IPS-18c (cell line): Measurements from ENCODE around the gene EML5.
"Not testable (repeated sequence)": the region's sequence is repeated elsewhere in the genome, so short reads cannot be mapped to it uniquely, and the experiment has no call there.

Source experiments
- H3K4me3 ChIP-seq: 2 replicates; pipeline ENCODE4 v1.7.0; 2013; ENCODE audit warnings: low read depth, mild to moderate bottlenecking, low read length, moderate library complexity; ENCODE audit not compliant: insufficient read depth
- H3K9me3 ChIP-seq: one replicate; pipeline ENCODE4 v1.6.1; 2013; ENCODE audit warnings: mild to moderate bottlenecking, low read length, moderate library complexity; ENCODE audit not compliant: control insufficient read depth, insufficient read depth

The EML5 gene

GRCh38 chr14:88818018-88818417 lies 25.3 kb upstream of the EML5 start:
- Histone ChIP-seq H3K9me3 (no peaks in the 10 kb centered on the region), H3K4me3 (no peak overlapping the region)

GRCh38 chr14:88815980-88816379 lies 23.2 kb upstream of the EML5 start:
- H3K4me3 ChIP-seq: no peak overlapping the region
- H3K9me3 ChIP-seq: no peaks in the 10 kb centered on the region

- Histone ChIP-seq H3K9me3 (peaks cover 2% of the 10 kb centered on the region), H3K4me3 (no peak overlapping the region)
Observed at GRCh38 chr14:88808359-88808758, 15.6 kb upstream of the EML5 start.

- H3K9me3 ChIP-seq: peaks cover 2% of the 10 kb centered on the region
- H3K4me3 ChIP-seq: no peak overlapping the region
Observed at GRCh38 chr14:88804477-88804876, 11.7 kb upstream of the EML5 start.

- peaks cover 2% of the 10 kb centered on the region for H3K9me3 ChIP-seq
- H3K4me3 ChIP-seq: no peak overlapping the region
Observed at GRCh38 chr14:88804035-88804434, 11.3 kb upstream of the EML5 start.

GRCh38 chr14:88802596-88802995 lies 9.8 kb upstream of the EML5 start:
- no peak overlapping the region for H3K4me3 ChIP-seq
- peaks cover 2% of the 10 kb centered on the region for H3K9me3 ChIP-seq

GRCh38 chr14:88799522-88799921 lies 6.8 kb upstream of the EML5 start:
- no peak overlapping the region for H3K4me3 ChIP-seq
- peaks cover 2% of the 10 kb centered on the region for H3K9me3 ChIP-seq

- H3K9me3 ChIP-seq: no peaks in the 10 kb centered on the region
- no peak overlapping the region for H3K4me3 ChIP-seq
Observed at GRCh38 chr14:88798156-88798555, 5.4 kb upstream of the EML5 start.

- H3K9me3 ChIP-seq: no peaks in the 10 kb centered on the region
- peak overlapping the region; percentile 65 for H3K4me3 ChIP-seq
Observed at GRCh38 chr14:88793259-88793625, 489 bp upstream of the EML5 start.

- no peaks in the 10 kb centered on the region for H3K9me3 ChIP-seq
- H3K4me3 ChIP-seq: peak overlapping the region; percentile 65
Observed at GRCh38 chr14:88791629-88792472, 902 bp downstream of the EML5 start.

GRCh38 chr14:88791252-88791621 lies 1.5 kb downstream of the EML5 start:
- Histone ChIP-seq H3K4me3 (no peak overlapping the region), H3K9me3 (no peaks in the 10 kb centered on the region)

- H3K9me3 ChIP-seq: no peaks in the 10 kb centered on the region
- H3K4me3 ChIP-seq: no peak overlapping the region
Observed at GRCh38 chr14:88790501-88791251, 2.1 kb downstream of the EML5 start.

- not testable (repeated sequence) for H3K4me3 ChIP-seq, H3K9me3 ChIP-seq
Observed at GRCh38 chr14:88789573-88789972, 3.2 kb downstream of the EML5 start.

- no peak overlapping the region for H3K4me3 ChIP-seq
- H3K9me3 ChIP-seq: no peaks in the 10 kb centered on the region
Observed at GRCh38 chr14:88786715-88787114, 6.0 kb downstream of the EML5 start.

GRCh38 chr14:88785911-88786310 lies 6.8 kb downstream of the EML5 start:
- H3K9me3 ChIP-seq: no peaks in the 10 kb centered on the region
- no peak overlapping the region for H3K4me3 ChIP-seq

- H3K4me3 ChIP-seq: no peak overlapping the region
- H3K9me3 ChIP-seq: no peaks in the 10 kb centered on the region
Observed at GRCh38 chr14:88775532-88775931, 17.2 kb downstream of the EML5 start.

GRCh38 chr14:88770736-88771135 lies 22.0 kb downstream of the EML5 start:
- Histone ChIP-seq H3K9me3 (no peaks in the 10 kb centered on the region), H3K4me3 (no peak overlapping the region)

GRCh38 chr14:88765130-88765529 lies 27.6 kb downstream of the EML5 start:
- no peak overlapping the region for H3K4me3 ChIP-seq

More at GRCh38 chr14:88765130-88765529, 27.6 kb downstream of the EML5 start:
- H3K9me3 ChIP-seq: no peaks in the 10 kb centered on the region
